IPS DF 19.7 (cell line): ENCODE results near the gene MLLT6.

ENCODE experiments used
- DNase-seq: peaks from one replicate; pipeline ENCODE4 v3.0.0-alpha.2; 2013; ENCODE audit warnings: low read depth, low spot score

The MLLT6 gene

DNA sequence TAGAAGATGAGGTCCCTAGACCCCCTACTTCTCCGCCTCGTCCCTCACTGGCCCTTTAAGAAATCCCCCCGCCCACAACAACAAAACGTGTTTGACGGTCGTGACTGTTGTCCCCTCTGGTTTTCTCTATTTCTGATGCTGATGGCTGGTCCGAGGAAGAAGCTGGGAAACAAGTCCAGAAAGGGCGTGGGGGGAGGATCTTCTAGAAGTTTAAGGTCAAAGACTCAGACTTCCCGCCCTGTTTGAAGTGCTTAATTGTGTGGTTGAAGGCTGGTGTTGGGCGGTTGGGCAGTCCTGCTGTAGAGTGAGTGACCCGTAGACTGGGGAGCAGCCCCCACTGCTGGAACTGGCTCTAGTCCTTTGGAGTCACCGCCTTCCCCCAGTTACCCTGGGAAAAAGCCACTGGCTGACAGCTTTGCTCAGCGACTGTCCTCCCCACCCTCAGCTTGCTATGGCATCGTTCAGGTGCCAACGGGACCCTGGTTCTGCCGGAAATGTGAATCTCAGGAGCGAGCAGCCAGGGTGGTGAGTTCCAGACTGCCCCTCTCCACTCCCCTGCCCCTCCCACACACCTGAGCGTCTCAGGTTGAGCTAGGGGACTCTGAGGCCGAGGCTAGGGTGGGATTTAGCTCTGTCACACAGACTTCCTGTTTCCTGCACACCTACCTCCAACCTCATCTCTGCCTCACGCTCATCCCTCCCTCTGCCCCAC lies 1.6 kb downstream of the MLLT6 start:
- DNase-seq = no peak

DNA sequence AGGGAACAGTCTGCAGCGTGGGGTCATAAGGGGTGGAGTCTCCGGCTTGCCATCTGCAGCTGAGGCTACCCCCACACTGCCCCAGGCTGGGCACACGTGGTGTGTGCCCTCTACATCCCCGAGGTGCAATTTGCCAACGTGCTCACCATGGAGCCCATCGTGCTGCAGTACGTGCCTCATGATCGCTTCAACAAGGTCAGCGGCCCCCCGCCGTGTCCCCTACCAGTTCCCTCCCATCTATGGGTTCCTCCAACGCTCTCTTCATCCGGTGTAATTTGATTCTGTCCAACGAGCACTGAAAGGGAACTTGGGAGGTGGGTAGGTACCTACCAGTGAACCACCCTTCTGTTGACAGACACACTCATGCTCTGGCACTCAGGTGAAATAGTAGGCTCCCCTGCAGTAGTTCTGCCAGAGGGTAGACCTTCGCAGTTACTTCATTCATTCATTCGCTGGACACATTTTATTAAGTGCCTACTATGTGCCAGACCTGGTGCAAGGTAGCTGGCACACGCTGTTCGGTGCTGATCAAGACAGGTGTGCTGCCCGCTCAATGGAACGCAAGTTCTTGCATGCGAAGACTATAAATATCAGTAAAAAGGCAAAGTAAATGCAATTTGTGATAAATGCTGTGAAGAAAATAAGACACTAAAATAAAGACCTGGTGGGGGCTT lies 2.7 kb downstream of the MLLT6 start:
- DNase-seq = no peak

DNA sequence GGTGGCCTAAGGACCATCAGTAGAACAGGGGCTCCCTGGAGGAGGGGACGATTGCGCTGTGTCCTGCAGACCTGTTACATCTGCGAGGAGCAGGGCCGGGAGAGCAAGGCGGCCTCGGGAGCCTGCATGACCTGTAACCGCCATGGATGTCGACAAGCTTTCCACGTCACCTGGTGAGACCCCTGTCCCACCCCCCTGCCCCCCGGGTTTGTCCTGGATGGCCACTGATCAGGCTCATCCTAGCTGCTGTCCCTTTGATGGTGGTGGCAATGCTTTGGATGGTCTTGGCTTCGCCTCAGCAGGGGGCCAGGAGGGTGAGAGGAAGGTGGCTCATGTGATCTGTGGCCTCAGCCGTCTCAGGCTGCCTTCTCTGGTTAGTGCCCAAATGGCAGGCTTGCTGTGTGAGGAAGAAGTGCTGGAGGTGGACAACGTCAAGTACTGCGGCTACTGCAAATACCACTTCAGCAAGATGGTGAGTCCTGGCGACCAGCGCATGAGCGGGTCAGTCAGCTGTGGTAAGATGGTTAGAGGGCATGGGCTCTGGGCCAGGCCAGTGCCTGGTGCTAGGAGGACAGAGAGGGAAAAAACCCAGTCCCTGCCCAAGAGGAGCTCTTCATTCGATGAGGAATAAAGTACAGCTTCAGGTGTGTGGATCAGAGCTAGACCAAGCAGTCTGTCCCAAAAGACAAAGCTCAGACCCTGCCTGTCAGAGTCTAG lies 4.2 kb downstream of the MLLT6 start:
- DNase-seq = no peak

DNA sequence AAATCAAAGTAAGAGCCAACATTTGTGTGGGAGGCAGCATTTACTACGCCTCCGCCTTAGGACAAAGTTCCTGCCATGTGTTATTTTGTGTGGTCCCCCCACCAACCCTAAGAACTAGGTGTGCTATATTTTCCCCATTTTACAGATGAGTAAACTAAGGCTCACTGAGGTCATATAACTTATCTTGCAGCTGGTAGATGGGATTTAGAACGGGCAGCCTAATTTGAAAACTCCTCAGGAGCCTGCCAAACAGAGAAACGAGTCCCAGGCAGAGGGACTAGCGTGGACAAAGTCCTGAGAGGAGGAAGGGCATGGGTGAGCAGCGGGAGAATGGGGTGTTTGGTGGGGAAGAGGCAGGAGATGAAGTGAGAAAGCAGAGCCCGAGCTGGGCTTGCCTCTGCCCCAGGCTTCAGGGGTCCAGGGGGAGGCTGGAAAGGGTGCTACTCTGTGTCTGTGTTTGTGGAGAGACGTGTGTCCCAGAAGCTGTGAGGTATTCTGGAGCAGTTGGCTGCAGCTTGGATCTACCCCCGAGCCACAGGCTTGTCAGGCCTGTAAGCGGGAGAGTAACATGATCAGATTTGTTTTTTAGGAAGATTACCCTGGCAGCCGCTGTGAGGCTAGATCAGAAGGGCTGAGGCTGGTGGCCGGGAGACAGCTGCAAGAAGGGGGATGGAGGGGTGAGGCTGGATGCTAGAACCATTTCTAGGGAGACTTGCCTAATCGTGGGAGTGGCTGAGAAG lies 5.0 kb downstream of the MLLT6 start:
- DNase-seq = no peak

DNA sequence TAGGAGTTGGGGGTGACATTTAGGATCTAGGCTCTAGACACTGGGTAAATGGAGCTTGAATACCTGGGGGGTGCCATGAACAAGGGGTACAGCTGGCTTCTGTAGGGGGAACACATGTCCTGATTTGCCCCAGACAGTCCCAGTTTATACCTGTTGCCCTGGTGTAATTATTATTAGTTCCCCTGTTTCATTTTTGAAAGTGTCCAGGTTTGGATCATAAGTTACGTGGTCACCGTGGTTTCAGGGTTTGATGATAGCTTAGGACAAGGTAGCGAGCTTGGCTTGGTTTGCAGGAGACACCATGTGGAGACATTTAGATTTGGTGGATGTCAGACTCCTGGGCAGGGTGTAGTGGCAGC lies 5.5 kb downstream of the MLLT6 start:
- no peak for DNase-seq

DNA sequence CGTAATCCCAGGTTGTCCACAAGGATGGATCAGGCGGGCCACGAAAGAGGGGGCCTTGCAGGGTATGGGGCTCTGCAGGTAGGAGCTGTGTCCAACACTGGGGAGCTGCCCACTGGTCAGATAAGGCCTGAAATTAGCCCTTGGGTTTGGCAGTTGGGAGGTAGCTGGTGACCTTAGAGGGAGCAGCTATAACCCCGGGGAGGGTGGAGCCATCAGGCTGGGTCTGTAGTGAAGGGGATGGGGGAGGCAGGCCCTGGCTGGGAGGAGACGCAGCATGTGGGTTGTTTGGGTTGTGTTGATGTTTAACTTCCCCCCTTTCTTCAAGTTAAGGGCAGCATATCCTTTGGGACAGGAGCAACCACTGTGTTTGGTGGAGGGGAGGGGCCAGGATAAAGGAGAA lies 5.9 kb downstream of the MLLT6 start:
- no peak for DNase-seq

DNA sequence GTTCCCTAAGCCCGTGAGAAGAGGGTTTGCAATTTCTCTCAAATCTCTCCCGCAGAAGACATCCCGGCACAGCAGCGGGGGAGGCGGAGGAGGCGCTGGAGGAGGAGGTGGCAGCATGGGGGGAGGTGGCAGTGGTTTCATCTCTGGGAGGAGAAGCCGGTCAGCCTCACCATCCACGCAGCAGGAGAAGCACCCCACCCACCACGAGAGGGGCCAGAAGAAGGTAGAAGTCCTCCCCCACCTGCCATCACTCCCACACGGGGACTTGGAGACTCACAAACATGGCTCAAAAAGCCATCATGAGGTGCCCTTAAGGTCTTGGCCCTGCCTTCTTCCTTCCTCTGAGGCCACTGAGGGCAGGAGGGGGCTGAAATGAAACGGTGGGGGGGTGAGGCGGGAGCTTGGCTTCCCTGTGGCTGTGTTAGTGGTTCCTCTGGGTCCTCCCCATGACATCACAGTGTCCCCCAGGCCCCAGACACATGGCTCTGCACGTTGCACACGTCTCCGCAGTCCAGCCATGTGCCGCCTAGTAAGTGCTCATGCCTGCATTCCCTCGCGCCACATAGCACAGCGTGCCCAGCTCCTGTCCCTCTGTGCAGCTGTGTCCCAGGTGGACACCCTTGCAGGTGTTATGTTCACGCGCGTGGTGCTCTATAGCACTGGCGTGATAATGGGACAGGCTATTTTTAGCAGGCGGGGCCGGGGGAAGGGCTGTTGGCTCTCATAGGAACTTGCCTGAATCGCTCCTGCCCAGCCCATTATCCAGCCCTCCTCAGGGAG lies 6.9 kb downstream of the MLLT6 start:
- DNase-seq = no peak

DNA sequence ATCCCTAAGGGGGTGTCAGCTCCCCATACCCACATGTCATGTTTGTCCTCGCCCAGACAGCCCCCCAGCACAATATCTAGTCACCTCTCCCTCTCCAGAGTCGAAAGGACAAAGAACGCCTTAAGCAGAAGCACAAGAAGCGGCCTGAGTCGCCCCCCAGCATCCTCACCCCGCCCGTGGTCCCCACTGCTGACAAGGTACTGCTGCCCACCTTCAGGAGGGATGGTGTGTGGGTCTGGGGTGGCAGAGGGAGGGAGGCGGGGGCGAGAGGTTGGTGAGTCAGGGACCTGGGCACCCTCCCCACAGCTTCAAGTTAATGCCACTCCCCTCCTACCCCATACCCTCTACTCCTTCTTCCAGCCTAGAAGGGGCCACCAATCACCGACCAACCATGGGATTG lies 7.5 kb downstream of the MLLT6 start:
- no peak for DNase-seq

DNA sequence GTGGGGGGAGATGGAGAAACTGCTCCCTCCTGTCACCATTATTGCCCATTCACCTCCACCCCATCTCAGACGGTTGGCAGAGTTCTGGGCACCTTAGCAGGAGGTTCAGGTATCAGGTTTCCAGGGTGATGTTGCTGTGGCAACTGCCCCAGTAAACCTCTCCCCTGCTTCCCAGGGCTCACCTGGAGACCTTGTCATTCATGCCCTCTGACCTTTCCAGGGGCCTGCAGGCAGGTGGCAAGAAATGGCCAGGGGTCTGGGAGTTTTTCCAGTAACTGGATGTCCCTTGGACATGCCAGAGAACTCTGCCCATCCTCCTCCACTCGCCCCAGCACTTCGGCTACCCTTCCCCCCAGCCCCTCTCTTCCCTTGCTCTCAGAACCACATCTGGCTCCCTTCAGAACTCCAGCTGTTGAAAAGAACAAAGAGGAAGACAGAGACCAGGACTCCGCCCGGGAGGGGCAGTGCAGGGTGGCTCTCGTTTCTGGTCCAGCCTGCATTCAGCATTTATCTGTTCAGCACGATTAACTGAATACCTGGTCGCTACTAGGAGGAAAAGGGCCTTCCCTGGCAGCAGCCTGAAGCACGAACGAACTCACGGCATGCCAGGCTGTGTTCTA lies 8.5 kb downstream of the MLLT6 start:
- DNase-seq = no peak

DNA sequence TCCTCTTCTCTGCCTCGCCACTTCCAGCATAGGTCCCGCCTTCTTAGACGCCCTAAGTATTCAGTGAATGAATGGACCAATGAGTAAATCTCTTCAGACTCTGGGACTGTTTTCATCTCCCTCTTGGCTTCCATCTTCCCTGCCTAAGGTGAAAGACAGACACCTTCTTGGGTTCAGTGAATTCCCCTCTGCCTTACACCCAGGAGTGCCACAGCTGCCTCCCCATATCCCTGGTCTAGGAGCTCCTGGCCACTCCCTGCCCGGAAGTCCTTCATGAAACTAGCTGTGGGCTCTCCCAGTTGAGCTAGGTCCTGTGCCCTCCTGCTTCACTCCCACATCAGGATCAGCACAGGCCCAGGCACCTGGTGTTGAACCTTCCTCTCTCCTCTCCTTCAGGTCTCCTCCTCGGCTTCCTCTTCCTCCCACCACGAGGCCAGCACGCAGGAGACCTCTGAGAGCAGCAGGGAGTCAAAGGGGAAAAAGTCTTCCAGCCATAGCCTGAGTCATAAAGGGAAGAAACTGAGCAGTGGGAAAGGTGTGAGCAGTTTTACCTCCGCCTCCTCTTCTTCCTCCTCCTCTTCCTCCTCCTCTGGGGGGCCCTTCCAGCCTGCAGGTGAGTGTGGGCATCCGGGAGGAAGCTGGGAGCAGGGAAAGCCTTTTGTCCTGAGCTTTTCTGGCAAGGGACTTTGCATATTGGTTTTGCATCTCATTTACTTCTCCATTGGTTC lies 10.3 kb downstream of the MLLT6 start:
- DNase-seq = no peak

DNA sequence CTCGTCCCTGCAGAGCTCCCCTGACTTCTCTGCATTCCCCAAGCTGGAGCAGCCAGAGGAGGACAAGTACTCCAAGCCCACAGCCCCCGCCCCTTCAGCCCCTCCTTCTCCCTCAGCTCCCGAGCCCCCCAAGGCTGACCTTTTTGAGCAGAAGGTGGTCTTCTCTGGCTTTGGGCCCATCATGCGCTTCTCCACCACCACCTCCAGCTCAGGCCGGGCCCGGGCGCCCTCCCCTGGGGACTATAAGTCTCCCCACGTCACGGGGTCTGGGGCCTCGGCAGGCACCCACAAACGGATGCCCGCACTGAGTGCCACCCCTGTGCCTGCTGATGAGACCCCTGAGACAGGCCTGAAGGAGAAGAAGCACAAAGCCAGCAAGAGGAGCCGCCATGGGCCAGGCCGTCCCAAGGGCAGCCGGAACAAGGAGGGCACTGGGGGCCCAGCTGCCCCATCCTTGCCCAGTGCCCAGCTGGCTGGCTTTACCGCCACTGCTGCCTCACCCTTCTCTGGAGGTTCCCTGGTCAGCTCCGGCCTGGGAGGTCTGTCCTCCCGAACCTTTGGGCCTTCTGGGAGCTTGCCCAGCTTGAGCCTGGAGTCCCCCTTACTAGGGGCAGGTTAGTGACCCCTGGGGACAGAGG lies 11.4 kb downstream of the MLLT6 start:
- no peak for DNase-seq

DNA sequence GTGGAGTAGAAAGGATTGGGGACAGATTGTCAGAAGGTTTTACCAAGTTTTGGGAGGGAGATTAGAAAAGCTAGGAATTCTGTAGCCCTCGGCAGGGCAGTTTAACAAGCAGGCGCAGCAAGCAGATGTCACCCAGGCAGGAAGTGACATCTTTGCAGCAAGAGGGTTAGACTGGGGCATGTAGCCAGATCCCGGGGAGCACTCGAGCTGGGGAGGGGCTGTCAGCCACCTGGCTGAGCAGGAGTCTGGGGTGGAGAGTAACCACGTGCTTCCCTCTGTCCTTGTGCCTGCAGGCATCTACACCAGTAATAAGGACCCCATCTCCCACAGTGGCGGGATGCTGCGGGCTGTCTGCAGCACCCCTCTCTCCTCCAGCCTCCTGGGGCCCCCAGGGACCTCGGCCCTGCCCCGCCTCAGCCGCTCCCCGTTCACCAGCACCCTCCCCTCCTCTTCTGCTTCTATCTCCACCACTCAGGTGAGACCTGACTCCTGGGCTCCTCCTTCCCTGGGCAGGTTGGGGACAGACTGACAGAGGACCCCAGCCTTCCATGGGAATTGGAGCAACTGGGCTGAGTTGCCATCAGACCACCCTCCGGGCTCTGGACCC lies 12.2 kb downstream of the MLLT6 start:
- DNase-seq = no peak

DNA sequence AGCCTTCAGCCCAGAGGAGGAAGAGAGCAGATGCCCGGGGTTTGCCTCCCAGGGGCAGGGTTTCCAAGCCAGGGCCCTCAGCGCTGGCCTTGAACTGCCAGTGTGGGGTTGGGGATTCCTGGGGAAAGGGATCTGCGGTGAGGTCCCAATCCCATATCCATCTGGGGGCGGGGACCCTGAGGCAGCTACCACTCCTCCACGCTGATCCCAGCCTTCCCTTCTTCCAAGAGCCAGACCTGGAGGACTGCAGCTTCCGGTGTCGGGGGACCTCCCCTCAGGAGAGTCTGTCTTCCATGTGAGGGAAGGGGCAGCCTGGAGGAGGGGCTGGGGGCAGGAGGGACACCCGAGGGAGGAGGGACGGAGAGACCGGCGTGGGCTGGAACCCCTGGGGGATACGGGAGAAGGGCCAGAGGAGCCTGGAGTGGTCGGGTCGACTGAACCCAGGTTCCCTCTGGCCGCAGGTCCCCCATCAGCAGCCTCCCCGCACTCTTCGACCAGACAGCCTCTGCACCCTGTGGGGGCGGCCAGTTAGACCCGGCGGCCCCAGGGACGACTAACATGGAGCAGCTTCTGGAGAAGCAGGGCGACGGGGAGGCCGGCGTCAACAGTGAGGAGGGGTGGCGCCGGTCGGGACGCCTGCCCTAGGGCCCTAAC lies 14.3 kb downstream of the MLLT6 start:
- no peak for DNase-seq

DNA sequence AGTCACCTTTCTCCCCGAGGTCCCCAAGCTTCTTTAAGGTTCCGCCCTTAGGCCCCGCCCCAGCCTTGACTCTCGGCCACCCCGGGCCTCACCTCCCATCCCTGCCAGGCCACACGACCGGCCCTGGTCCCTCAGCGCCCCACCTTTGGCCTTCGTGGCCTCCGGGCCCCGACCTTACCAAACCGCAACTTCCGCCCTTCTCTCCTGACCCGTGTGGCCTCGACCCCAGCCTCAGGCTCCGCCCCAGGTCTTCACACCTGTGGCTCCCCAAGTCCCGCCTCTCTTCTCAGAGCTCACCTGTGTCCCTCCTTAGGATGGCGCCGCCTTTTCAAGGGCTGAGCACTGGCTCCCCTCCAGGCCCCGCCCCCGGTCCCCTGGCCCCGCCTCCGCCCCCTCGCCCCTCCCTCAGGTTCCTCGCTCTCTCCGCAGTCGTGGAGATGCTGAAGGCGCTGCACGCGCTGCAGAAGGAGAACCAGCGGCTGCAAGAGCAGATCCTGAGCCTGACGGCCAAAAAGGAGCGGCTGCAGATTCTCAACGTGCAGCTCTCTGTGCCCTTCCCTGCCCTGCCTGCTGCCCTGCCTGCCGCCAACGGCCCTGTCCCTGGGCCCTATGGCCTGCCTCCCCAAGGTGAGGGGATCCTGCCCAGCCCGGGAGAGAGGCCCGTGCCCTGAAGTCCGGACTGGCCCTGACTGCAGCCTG lies 15.0 kb downstream of the MLLT6 start:
- DNase-seq = peak; percentile 82

DNA sequence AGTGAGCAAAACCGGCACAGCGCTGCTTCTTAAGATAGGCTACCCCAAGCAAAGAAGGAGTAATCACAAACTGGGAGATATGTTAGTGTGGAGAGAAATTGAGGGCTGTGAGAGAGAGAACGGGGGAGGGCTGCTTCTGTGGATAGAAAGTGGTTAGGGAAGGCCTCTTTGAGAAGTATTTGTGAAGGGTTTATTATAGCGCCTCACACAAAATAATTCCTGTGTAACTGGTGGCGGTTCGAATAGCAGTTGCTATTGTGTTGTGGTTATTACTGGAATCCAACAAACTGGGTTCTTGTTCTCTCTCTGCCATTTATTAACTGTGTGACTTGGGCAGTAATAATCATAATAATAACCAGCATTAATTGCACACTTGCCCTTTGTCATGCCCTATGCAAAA lies 15.9 kb downstream of the MLLT6 start:
- no peak for DNase-seq

DNA sequence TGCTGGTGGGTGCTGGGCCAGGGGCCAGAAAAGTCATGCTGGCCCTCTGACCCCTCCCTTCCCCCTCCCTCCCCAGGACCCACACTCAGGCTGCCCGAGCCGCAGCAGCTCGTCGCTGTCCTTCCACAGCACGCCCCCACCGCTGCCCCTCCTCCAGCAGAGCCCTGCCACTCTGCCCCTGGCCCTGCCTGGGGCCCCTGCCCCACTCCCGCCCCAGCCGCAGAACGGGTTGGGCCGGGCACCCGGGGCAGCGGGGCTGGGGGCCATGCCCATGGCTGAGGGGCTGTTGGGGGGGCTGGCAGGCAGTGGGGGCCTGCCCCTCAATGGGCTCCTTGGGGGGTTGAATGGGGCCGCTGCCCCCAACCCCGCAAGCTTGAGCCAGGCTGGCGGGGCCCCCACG lies 16.7 kb downstream of the MLLT6 start:
- no peak for DNase-seq

DNA sequence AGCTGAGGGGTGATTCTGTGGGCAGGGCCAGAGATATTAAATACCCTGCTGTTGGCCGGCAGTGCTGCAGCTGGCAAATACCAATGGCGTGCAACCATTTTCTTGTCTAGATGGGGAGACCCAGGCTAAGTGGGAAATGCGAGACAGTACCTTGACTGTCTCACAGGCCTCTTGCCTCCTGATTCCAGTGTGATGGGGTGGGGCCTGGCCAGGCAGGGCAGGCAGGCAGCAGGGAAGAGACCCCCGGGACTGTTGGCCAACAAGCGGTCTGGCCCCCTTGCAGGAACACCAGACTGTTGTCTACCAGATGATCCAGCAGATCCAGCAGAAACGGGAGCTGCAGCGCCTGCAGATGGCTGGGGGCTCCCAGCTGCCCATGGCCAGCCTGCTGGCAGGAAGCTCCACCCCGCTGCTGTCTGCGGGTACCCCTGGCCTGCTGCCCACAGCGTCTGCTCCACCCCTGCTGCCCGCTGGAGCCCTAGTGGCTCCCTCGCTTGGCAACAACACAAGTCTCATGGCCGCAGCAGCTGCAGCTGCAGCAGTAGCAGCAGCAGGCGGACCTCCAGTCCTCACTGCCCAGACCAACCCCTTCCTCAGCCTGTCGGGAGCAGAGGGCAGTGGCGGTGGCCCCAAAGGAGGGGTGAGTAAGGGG lies 19.4 kb downstream of the MLLT6 start:
- no peak for DNase-seq

DNA sequence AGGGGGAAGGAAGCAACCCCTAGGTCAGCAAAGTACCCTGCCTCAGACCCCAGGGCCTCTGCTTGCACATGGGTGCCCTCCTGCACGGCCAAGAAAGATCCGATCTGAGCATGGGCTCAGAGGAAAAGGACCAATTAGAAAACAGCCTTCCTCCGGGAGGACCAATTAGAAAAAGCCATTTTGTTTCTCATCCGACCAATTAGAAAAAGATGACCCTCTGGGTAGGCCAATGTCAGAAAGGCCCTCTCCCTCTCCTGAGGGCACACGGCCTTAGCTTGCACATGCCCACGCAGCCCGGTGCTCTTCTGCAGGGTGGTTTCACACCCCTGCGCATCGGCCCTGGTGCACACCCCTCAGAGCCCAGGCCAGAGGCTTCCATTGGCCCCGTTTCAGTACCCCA lies 20.0 kb downstream of the MLLT6 start:
- DNase-seq = no peak
